Measurements from ENCODE around the gene CBFA2T3.
"Not testable (repeated sequence)": the region's sequence is repeated elsewhere in the genome, so short reads cannot be mapped to it uniquely, and the experiment has no call there.

CBFA2T3 gene

GRCh38 chr16:88977018-88977811 is at the start of gene CBFA2T3:
TSS of gene CBFA2T3 (minus strand) at chr16:88977207. CDS start at chr16:88976807, 400 bp downstream.
- peak; percentile 30 for DNase-seq

GRCh38 chr16:89026121-89026612 is 49.2 kb upstream of the CBFA2T3 start:
- DNase-seq: no peak

DNA sequence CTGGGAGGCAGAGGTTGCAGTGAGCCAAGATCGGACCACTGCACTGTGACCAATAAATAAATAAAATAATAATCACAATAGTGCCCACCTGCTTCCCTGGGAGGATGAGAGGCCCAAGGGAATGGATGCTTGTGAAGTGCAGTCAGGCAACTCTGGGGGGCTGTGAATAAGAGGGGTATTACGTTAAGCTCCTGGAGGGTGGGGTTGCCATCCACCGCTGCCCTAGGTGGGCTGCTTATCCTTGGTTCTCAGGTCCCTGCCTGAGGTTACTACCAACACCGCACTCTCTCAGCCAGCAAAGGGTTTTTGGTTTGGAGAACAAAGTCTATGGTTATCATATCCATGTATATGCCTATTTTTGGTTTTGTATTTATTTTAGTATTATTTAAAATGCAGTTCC is 48.6 kb upstream of the CBFA2T3 start:
- no peak for DNase-seq

DNA sequence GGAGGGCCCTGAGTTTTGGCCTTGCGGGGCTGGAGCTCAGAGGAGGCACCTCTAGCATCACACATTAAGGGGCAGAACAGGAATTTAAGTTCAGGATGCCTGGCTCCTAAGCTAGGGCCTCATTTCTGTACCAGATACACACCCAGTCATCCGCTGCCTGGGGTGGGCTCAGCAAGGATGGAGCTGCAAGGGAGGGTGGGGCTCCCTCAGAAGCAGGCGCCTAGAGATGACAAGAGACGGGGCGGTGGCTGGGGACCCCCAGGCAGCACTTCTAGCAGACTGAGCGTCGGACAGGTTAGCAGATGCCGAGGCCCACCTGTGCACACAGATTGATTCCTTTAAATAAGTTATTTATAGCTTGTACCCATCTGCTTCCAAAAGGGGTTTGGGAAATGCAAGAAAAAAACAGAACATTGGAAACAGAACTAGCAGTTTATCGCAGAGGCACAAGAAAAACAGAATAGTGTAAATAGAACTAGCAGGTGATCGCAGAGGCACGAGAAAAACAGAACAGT is 47.6 kb upstream of the CBFA2T3 start:
- no peak for DNase-seq

- DNase-seq: no peak
Observed at GRCh38 chr16:89023621-89024511, 46.9 kb upstream of the CBFA2T3 start.

- DNase-seq: no peak
Observed at GRCh38 chr16:89023151-89023551, 46.1 kb upstream of the CBFA2T3 start.

DNA sequence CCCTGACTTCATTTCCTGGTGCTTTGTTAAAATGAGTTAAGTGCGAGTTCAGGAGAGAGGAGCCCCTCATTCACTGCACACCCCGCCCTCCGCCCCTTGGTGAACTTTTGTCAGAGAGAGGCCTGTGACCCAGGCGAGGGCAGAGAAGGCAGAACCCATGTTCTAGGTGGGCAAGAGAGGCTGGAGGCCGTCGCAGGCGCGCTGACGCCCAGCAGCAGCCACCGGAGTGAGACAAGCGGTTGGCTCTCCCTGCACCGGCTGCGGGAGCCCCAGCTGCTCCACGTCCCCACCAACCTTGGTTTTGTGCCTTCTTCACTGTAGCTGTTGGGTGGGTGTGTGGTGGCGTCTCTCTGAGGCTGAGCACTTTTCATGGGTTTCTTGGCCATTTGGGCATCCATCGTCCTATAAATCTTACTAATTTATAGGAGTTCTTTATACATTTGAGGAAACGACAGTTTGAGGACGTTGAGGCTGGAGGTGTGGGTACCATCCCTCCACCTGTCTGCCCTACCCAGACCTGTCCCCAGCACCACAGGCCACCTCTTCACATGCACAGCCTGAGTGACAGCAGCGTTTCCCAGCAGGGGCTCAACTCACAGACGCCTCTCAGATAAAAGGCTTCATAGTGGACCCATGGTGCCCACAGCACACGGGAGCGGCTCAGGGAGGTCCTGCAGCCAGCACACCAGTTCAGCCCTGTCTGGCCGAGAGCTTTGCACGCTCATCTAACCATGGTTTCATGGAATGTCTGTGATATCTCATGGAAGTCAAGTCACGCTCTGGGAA is 45.2 kb upstream of the CBFA2T3 start:
- DNase-seq: no peak

GRCh38 chr16:89020925-89021595 is 44.1 kb upstream of the CBFA2T3 start:
- no peak for DNase-seq

DNA sequence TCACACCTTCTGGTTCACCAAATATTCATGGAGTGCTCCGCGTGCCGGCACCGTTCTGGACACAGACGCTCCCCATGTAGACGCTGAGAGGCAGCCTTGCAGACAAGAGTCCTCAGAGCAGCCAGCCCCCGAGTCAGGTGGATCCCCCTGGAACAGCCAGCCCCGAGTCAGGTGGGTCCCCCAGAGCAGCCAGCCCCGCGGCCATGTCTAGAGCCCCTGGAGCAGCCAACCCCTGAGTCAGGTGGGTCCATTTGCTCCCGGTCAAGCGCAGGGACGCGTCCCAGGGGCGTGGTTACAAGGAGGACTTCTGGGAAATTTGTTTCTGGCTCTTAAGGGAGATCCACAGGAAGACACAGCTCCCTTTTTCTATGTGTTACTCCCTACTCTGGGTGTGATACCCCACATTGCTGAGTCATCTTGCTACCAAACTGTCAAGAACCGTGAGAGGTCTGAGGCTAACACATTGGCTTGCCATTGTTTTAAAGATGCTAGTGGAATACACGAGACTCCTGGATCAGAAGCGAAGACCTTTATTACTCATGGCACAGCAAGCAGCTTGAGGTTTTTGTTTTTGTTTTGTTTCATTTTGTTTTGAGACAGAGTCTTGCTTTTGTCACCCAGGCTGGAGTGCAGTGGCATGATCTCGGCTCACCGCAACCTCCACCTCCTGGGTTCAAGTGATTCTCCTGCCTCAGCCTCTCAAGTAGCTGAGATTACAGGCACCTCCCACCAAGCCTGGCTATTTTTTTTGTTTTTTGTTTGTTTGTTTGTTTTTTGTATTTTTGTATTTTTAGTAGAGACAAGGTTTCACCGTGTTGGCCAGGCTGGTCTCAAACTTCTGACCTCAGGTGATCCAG is 43.3 kb upstream of the CBFA2T3 start:
- DNase-seq: no peak

GRCh38 chr16:89019511-89019910 is 42.5 kb upstream of the CBFA2T3 start:
- no peak for DNase-seq

GRCh38 chr16:89018282-89019158 is 41.5 kb upstream of the CBFA2T3 start:
- DNase-seq: peak; percentile 21

- no peak for DNase-seq
Observed at GRCh38 chr16:89017543-89018281, 40.7 kb upstream of the CBFA2T3 start.

DNA sequence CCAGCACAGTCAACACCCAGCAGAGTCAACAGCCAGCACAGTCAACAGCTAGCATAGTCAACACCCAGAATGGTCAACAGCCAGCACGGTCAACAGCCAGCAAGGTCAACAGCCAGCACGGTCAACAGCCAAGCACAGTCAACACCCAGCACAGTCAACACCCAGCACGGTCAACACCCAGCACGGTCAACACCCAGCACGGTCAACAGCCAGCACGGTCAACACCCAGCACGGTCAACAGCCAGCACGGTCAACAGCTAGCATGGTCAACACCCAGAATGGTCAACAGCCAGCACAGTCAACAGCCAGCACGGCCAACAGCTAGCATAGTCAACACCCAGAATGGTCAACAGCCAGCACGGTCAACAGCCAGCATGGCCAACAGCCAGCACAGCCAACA is 39.6 kb upstream of the CBFA2T3 start:
- DNase-seq: not testable (repeated sequence)

DNA sequence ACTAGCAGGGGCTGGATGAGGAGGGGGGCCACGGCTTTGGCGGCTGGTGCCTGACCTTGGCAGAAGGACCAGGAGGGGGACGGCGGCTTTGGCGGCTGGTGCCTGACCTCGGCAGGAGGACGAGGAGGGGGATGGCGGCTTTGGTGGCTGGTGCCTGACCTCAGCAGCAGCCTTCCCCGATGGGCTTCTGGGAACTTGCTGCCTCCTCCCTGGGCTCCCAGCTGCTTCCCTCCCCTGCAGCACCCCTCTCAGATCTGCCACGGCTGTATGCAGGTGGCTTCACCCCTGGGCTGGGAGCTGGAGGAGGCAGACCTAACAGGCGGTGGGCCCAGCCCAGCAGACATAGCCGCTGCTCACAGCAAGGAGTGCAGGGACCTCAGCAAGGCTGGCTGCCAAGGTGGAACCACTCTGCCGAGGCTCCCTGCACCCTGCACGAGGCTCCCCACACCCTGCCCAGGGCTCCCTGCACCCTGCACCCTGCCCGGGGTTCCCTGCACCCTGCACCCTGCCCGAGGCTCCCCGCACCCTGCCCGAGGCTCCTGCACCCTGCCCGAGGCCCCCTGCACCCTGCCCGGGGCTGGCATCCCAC is 38.4 kb upstream of the CBFA2T3 start:
- no peak for DNase-seq

DNA sequence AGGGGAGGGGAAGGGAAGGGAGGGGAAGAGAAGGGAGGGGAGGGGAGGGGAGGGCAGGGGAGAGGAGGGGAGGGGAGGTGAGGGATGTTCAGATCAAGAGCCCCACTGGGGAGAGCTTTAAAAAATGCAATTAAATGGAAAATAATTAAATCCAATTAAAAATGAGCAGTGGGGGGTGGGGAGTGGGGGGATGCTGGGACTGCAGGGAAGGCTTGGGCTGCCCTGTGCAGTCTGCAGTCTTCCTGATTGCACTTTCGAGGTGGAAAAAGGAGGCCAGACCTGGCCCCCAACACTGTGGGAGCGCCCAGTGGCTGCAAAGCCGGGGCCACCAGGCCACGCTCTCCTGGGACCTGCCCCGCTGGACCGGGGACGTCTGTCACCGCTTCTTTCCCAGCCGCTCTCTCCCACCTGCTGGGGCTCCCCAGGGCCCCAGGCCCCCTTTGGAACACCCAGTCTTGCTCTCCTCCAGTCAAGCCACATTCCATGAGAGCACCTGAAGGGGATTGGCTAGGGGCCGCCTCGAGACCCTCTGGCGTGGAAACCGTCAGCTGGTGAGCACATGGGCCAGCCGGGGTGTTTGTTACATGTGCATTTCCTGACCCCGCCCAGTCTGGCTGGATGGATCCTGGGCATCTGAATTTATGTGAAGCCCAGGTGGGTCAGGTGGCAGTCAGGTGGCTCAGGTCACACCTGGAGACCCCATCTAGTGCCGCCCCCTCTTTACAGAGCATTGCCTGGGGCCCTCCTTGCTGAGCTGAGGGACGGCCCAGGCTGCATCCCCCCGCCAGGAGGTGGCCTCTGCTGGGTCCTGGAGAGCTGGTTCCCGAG is 37.6 kb upstream of the CBFA2T3 start:
- DNase-seq: no peak

DNA sequence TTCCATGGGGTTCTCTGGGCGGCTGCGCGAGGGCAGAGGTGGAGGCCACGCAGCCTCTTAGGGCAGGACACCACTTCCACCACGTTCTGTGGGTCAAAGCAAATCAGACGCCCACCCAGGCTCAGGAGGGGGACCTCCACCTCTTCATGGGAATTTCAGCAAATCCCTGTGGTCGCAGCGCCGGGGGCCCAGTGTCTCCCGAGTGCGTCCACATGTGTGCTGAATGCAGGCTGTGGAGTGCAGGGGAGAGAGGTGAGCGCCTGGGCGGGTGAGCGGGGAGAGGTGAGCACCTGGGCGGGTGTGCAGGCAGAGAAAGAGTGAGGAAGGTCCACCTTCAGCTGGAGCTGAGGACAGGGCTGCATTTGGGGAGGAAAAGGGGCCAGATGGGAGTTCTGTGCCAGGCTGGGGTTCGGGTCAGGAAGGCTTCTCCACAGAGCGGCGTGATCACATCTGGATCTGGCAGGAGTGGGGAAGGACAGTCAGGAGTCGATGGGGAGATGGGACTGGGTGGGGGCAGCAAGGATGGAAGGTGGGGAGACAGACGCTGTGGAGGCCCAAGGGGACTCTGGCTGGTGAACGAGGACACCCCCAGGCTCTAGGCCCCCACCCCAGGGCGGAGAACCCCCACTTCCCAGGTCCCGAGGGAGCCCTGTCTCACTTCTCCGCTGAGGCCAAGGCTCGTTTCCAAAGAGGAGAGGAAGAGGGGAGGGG is 36.8 kb upstream of the CBFA2T3 start:
- no peak for DNase-seq

DNA sequence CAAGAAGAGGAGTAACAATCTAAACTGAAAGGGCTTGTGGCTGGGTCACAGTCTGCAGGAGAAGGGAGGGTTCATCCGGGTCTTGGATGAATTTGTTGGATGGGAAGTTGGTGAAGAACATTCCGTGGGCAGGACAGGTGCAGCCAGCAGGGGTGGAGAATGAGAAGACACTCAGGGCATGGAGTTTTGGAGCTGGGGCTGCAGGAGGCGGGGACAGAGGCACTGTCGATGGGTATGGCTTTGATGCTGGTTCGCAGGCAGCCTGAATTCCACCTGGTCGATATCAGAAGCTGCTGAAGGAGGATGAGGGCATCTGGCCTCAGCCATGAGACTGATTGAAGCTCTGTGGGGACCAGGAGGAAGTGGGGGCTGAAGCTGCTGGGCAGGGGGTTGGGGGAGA is 36.1 kb upstream of the CBFA2T3 start:
- no peak for DNase-seq
